ENCODE results near the gene CC2D1B. TPM values are rescaled to one million over a fixed set of nuclear protein-coding genes. Genes with fewer than 3 reads are reported as not detected.

CC2D1B gene
- total RNA-seq, 4 donors from 2014 or later: 31.0 to 45.9 (median 39.2) TPM

DNA sequence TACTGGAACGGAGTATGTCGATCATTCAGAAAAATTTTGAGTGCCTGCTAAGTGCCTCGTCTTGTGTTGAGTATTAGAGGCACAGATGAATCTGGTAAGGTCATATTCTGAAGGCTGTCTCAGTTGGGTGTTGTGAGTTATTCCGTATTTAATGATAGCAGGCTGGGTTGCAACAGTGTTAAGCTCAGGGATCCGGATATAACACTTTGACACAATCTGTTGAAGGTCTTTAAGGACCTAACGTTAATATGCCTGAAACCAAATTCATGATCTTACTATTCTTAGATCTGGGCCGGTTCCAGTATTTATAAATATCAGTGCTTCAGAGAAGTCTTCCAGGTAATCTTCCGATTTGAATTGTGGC is 39.0 kb upstream of the CC2D1B start:
- DNase-seq: no peak

DNA sequence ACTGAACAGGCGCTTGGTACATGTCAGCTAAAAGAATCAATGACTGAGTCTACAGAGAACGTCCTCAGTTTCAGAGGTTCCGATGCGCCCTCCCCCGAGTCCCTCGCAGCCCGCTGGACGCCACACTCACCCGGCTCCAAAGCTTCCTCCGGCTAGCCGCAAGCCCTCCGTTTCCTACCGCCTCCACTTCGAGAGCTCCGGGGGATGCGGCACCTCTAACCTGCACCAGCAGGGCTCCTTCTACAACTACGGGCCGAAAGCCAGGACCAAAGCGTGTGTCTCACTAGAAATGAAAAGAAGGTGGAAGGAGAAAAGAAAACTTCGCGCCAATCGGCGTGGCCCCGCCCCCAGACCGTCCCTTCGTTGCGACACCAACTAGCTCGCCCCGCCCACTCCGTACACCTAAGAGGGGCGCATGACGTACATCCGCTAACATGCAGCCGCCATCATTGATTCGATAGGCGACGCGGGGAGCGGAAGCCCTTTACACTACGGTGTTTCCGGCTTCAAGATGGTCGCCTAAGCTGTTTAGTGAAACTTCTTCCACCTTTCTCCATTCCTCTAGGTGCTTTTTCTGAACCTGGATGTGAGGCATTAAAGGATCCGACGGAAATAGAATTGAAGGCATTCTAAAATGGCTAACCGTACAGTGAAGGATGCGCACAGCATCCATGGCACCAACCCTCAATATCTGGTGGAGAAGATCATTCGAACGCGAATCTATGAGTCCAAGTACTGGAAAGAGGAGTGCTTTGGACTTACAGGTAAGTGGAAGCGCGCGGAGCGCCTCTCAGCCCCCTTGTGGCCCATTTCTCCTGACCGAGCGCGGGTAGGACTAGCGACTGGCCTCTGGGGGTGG is 38.3 kb upstream of the CC2D1B start, which contains the start of the genes ORC1 and PRPF38A:
TSS of gene ORC1 (minus strand) at position 308 of the 859 bp plus-strand sequence. CDS start 2,200 bp downstream, outside the sequence.
TSS of gene PRPF38A (plus strand) at position 487 of the 859 bp plus-strand sequence. CDS start at position 635, 148 bp downstream.
- H3K4me1 ChIP-seq: peaks cover 14 to 27% (median 19%) of the 10 kb centered on the region in 4 donors
- no peaks in the 10 kb centered on the region for H3K9me3 ChIP-seq
- no peaks in the 10 kb centered on the region for H3K27me3 ChIP-seq
- H3K4me3 ChIP-seq: peak within 1 kb of the TSS; percentile 63 to 81 (median 69)
- in situ Hi-C loops (cut with MboI; ENCODE audit: low pct_ligation_motif_present in 1 of 4, low pct_unique_long_range_greater_than_20kb in 1 of 4, low sequenced_read_pairs in 3 of 4): loop anchor here in 2 of 4 donors (25.0 kb wide), 1 partner anchor 283 kb away; the partner anchor contains the start of gene COA7 (in 2 of the 2)
- TF ChIP-seq POLR2AphosphoS5 (IDR thresholded peaks at IDR 0.05) (peak; percentile 71 to 92 (median 89)), POLR2A (IDR thresholded peaks at IDR 0.05) (peak; percentile 80), EP300 (IDR thresholded peaks at IDR 0.05; ENCODE audit: low read depth) (no peak)
- TF ChIP-seq, protein P1, sequence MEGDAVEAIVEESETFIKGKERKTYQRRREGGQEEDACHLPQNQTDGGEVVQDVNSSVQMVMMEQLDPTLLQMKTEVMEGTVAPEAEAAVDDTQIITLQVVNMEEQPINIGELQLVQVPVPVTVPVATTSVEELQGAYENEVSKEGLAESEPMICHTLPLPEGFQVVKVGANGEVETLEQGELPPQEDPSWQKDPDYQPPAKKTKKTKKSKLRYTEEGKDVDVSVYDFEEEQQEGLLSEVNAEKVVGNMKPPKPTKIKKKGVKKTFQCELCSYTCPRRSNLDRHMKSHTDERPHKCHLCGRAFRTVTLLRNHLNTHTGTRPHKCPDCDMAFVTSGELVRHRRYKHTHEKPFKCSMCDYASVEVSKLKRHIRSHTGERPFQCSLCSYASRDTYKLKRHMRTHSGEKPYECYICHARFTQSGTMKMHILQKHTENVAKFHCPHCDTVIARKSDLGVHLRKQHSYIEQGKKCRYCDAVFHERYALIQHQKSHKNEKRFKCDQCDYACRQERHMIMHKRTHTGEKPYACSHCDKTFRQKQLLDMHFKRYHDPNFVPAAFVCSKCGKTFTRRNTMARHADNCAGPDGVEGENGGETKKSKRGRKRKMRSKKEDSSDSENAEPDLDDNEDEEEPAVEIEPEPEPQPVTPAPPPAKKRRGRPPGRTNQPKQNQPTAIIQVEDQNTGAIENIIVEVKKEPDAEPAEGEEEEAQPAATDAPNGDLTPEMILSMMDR (IDR thresholded peaks at IDR 0.05): peak; percentile 45 to 88 (median 50)
- intact Hi-C loops (cut with DNase I; ENCODE audit: low total_unique reads): no loop called here
- DNase-seq: peak; percentile 99
- peaks cover 0 to 15% (median 5%) of the 10 kb centered on the region in 4 donors for H3K36me3 ChIP-seq
- H3K27ac ChIP-seq: peak within 1 kb of the TSS; percentile 91 to 97 (median 92)
- WGBS, 2 donors (ENCODE audit: low coverage in 1 of 2): 0% methylated on average over 14 to 51 of the region's 57 CpGs

More for the DNA sequence above, 39.0 kb upstream of the CC2D1B start:
- intact Hi-C loops (cut with DNase I; ENCODE audit: low total_unique reads) (no loop called here), in situ Hi-C loops (cut with MboI; ENCODE audit: low pct_ligation_motif_present in 1 of 4, low pct_unique_long_range_greater_than_20kb in 1 of 4, low sequenced_read_pairs in 3 of 4) (loop anchor here in 2 of 4 donors (25.0 kb wide), 1 partner anchor 282 kb away; the partner anchor contains the start of gene COA7 (in 2 of the 2))
- Histone ChIP-seq H3K9me3 (no peaks in the 10 kb centered on the region), H3K4me1 (peaks cover 14 to 27% (median 19%) of the 10 kb centered on the region in 4 donors), H3K36me3 (peaks cover 0 to 19% (median 6%) of the 10 kb centered on the region in 4 donors), H3K27ac (peak overlapping the region; percentile 91 to 97 (median 92)), H3K4me3 (peak overlapping the region; percentile 63 to 81 (median 69)), H3K27me3 (no peaks in the 10 kb centered on the region)
- 0 to 1% methylated on average over 6 to 8 of the region's 8 CpGs for WGBS, 2 donors (ENCODE audit: low coverage in 1 of 2)
- TF ChIP-seq, protein P1 (IDR thresholded peaks at IDR 0.05): peak in 1 of 5 experiments; percentile 36
- TF ChIP-seq POLR2A (IDR thresholded peaks at IDR 0.05) (no peak), POLR2AphosphoS5 (IDR thresholded peaks at IDR 0.05) (no peak), EP300 (IDR thresholded peaks at IDR 0.05; ENCODE audit: low read depth) (no peak)

DNA sequence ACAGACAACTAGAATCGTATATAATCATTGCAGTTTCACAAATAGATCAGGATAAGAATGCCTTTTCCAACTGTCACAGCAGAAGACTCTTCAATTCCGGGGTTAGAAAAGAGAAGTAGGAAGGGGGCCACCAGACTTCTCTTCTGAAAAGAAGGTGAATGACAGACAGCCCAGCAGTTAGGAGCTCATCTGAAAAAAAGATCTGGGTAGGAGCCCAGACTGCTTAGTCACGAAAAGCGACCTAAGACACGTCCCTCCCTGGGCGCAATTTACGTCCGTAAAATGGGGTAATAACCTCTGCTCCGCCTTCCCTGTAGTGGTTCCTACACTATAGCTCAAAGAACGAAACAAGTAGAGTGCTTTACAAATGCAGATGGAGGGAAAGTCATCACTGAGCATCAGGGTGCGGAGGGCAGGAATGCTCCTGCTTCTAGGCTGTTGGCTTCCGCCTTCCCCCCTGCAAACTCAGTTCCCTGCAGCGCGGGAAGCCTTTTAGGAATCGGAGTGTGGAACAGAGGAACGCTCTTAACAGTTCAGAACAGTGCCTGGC is 37.6 kb upstream of the CC2D1B start:
- 0 to 1% methylated on average over 9 to 16 of the region's 16 CpGs for WGBS, 2 donors (ENCODE audit: low coverage in 1 of 2)
- Histone ChIP-seq H3K27me3 (no peaks in the 10 kb centered on the region), H3K9me3 (no peaks in the 10 kb centered on the region), H3K4me1 (peaks cover 14 to 27% (median 19%) of the 10 kb centered on the region in 4 donors), H3K36me3 (peaks cover 0 to 9% (median 1%) of the 10 kb centered on the region in 4 donors), H3K4me3 (peak overlapping the region; percentile 20 to 81 (median 66)), H3K27ac (peak overlapping the region; percentile 91 to 97 (median 92))
- DNase-seq: peak; percentile 42
- intact Hi-C loops (cut with DNase I; ENCODE audit: low total_unique reads) (no loop called here), in situ Hi-C loops (cut with MboI; ENCODE audit: low pct_ligation_motif_present in 1 of 4, low pct_unique_long_range_greater_than_20kb in 1 of 4, low sequenced_read_pairs in 3 of 4) (loop anchor here in 2 of 4 donors (25.0 kb wide), 1 partner anchor 284 kb away; the partner anchor contains the start of gene COA7 (in 2 of the 2))
- TF ChIP-seq POLR2AphosphoS5 (IDR thresholded peaks at IDR 0.05) (no peak), EP300 (IDR thresholded peaks at IDR 0.05; ENCODE audit: low read depth) (no peak), POLR2A (IDR thresholded peaks at IDR 0.05) (no peak)
- TF ChIP-seq, protein P1 (IDR thresholded peaks at IDR 0.05): no peak
